PC-9 (cell line): ENCODE data around the gene ZDHHC11.
"Not testable (repeated sequence)": the region's sequence is repeated elsewhere in the genome, so short reads cannot be mapped to it uniquely, and the experiment has no call there.

ENCODE experiments used
- CTCF ChIP-seq: fragments of 200-600 bp; sonication (generic); conservative IDR thresholded peaks from 2 replicates; pipeline ENCODE4 v1.6.1; 2017; ENCODE audit warnings: mixed run types, antibody characterized with exemption, mild to moderate bottlenecking, moderate library complexity
- EZH2 ChIP-seq: fragments of 200-600 bp; sonication (generic); IDR thresholded peaks from 2 replicates; pipeline ENCODE4 v1.8.0; 2017; ENCODE audit warnings: antibody characterized with exemption, low read depth

- TF ChIP-seq CTCF, EZH2: not testable (repeated sequence)
Measured at GRCh38 chr5:778967-779366, 71.8 kb downstream of the ZDHHC11 start.
